HepG2 (cell line): ENCODE measurements around the gene RASGRF1. TPM values are rescaled to one million over a fixed set of nuclear protein-coding genes. Genes with fewer than 3 reads are reported as not detected.
A peak's percentile ranks its signal among the peaks of the same experiment; 100 is the strongest.

Experiments
- CHD4 ChIP-seq: fragments of 200-600 bp; sonication (generic); IDR thresholded peaks from 2 replicates; pipeline ENCODE4 v1.7.0; 2017; ENCODE audit warnings: mild to moderate bottlenecking, low read length, borderline replicate concordance
- GPN1 ChIP-seq: sonication (generic); formaldehyde crosslinking; IDR thresholded peaks from 2 replicates; pipeline ENCODE4 v1.5.1; 2020; ENCODE audit warnings: missing genetic modification reagents, borderline replicate concordance
- KDM5B ChIP-seq: sonication (generic); formaldehyde crosslinking; IDR thresholded peaks from 2 replicates; pipeline ENCODE4 v1.4.0; 2020; ENCODE audit warnings: missing genetic modification reagents, mild to moderate bottlenecking, borderline replicate concordance
- MYNN ChIP-seq: sonication (generic); formaldehyde crosslinking; IDR thresholded peaks from 2 replicates; pipeline ENCODE4 v1.4.0; 2020; ENCODE audit warnings: mild to moderate bottlenecking, low read depth, missing genetic modification reagents
- NR2C2 ChIP-seq: sonication (generic); formaldehyde crosslinking; IDR thresholded peaks from 2 replicates; pipeline ENCODE4 v1.4.0; 2020; ENCODE audit warnings: missing genetic modification reagents, mild to moderate bottlenecking, moderate library complexity, borderline replicate concordance
- POLR2AphosphoS5 ChIP-seq: IDR thresholded peaks from 2 replicates; pipeline ENCODE4 v1.6.1; 2012; ENCODE audit warnings: low read depth, low read length
- SETDB1 ChIP-seq: sonication (generic); formaldehyde crosslinking; IDR thresholded peaks from 2 replicates; pipeline ENCODE4 v1.5.1; 2020; ENCODE audit warnings: missing genetic modification reagents, mild to moderate bottlenecking, borderline replicate concordance
- SIX4 ChIP-seq: sonication (generic); formaldehyde crosslinking; IDR thresholded peaks from 2 replicates; pipeline ENCODE4 v1.4.0; 2020; ENCODE audit warnings: missing genetic modification reagents
- SOX13 ChIP-seq, 3 experiments: fragments of 450-650 bp in 1 of 3; sonication (generic) in 1 of 3; formaldehyde crosslinking in 1 of 3; IDR thresholded peaks in 2 of 3; conservative IDR thresholded peaks in 1 of 3; 2 replicates each; pipeline versions ENCODE4 v1.5.0 to v1.6.1; 2016 to 2020; ENCODE audit warnings: antibody characterized with exemption in 1 of 3, mild to moderate bottlenecking in 1 of 3, missing compliant biosample characterization in 1 of 3, missing genetic modification reagents in 1 of 3, moderate library complexity in 1 of 3
- SRF ChIP-seq: IDR thresholded peaks from 2 replicates; pipeline ENCODE4 v1.6.1; 2011; ENCODE audit warnings: mild to moderate bottlenecking, low read depth, low read length, moderate library complexity
- ZFP90 ChIP-seq: sonication (generic); formaldehyde crosslinking; IDR thresholded peaks from 2 replicates; pipeline ENCODE4 v1.8.0; 2022; ENCODE audit warnings: missing genetic modification reagents, mild to moderate bottlenecking, inconsistent platforms, borderline replicate concordance
- ZNF660 ChIP-seq: sonication (generic); formaldehyde crosslinking; IDR thresholded peaks from 2 replicates; pipeline ENCODE4 v1.5.1; 2020; ENCODE audit warnings: mild to moderate bottlenecking, low read depth, missing genetic modification reagents, borderline replicate concordance
- ZNF816 ChIP-seq: sonication (generic); formaldehyde crosslinking; IDR thresholded peaks from 2 replicates; pipeline ENCODE4 v1.8.0; 2022; ENCODE audit warnings: missing genetic modification reagents, mild to moderate bottlenecking, borderline replicate concordance
- polyA plus RNA-seq, 8 experiments: library from polyadenylated mRNA; depleted of rRNA in 3 of 8; stranded (reverse) in 7 of 8; unstranded in 1 of 8; fragments of >200 nt; fragmentation: Illumina TruSeq in 4 of 8; extraction: Trizol in 4 of 8; gene quantifications; 2 replicates each; pipeline versions ENCODE4 v1.2.1 to v1.2.3, GENCODE V29; 2011 to 2016; ENCODE audit warnings: low read depth in 4 of 8, missing spikeins in 1 of 8, mixed read lengths in 1 of 8; ENCODE audit not compliant: insufficient read depth in 1 of 8
- total RNA-seq, 5 experiments: library from RNA; depleted of rRNA; stranded (reverse); fragments of >200 nt; fragmentation: Illumina TruSeq; extraction: Trizol; gene quantifications; 2 replicates each; pipeline ENCODE4 v1.2.3, GENCODE V29; 2016; ENCODE audit warnings: low read depth in 1 of 5
- TF ChIP-seq, protein P1 (sequence below): sonication (generic); formaldehyde crosslinking; IDR thresholded peaks from 2 replicates; pipeline ENCODE4 v1.5.1; 2020; ENCODE audit warnings: missing genetic modification reagents, mild to moderate bottlenecking, borderline replicate concordance
- TF ChIP-seq, protein P2 (sequence below): sonication (generic); formaldehyde crosslinking; conservative IDR thresholded peaks from 2 replicates; pipeline ENCODE4 v1.4.0; 2020; ENCODE audit warnings: missing genetic modification reagents
- TF ChIP-seq, protein P3 (sequence below): sonication (generic); formaldehyde crosslinking; IDR thresholded peaks from 2 replicates; pipeline ENCODE4 v1.9.0; 2021; ENCODE audit warnings: missing genetic modification reagents, mild to moderate bottlenecking, borderline replicate concordance

RASGRF1 gene
- total and polyA plus RNA-seq, 2 of the 13 experiments (the other 11 are each of a cell fraction or from before 2014, with no cell fraction given), result 0.55 to 3.0 TPM

DNA sequence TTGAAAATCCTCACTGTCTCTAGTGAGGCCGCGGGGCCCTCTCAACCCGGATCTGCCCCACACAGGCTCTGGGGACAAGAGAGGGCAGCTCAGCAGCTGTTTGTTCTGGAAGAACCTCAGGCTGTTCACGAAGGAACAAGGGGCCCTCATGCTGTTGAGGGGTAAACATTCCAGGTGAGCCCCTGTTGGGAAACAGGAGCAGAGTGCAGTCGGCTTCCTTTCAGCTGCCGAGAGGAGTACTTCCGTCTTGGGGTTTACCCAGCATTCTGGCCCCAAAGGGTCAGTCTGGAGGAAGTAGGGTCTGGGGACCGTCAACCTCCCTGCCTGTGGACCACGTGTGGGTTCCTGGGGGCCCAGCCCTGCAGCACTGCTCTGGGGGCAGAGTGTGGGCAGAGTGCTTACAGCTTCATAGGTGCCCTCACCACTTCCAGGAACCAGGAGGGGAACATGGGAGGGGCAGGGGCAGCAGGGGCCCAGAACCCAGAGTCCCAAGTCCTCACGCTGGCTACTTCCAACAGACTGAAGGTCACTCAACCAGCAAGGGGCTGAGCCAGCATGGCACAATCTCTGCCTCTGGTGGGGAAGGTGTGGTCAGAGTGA is 96.5 kb downstream of the RASGRF1 start (continued):
- peak; percentile 90; the same call in 1 of the 2 replicates for TF ChIP-seq SOX13 (IDR thresholded peaks at IDR 0.05)
- TF ChIP-seq SOX13 (CRISPR knock-in tag; conservative IDR thresholded peaks at IDR 0.05 in 1 of 2, IDR thresholded peaks at IDR 0.05 in 1 of 2), result peak in 1 of 2 experiments; percentile 97; a peak in 2 of 4 replicates
- no peak for TF ChIP-seq GPN1 (CRISPR knock-in tag)
- no peak for TF ChIP-seq MYNN
- TF ChIP-seq NR2C2 (CRISPR knock-in tag), result peak; percentile 91
- TF ChIP-seq, protein P1, sequence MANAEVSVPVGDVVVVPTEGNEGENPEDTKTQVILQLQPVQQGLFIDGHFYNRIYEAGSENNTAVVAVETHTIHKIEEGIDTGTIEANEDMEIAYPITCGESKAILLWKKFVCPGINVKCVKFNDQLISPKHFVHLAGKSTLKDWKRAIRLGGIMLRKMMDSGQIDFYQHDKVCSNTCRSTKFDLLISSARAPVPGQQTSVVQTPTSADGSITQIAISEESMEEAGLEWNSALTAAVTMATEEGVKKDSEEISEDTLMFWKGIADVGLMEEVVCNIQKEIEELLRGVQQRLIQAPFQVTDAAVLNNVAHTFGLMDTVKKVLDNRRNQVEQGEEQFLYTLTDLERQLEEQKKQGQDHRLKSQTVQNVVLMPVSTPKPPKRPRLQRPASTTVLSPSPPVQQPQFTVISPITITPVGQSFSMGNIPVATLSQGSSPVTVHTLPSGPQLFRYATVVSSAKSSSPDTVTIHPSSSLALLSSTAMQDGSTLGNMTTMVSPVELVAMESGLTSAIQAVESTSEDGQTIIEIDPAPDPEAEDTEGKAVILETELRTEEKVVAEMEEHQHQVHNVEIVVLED (CRISPR knock-in tag), result peak; percentile 61; the same call in 1 of the 2 replicates
- peak; percentile 95 for TF ChIP-seq ZNF816 (CRISPR knock-in tag)
- TF ChIP-seq SETDB1 (CRISPR knock-in tag), result no peak
- peak; percentile 79 for TF ChIP-seq KDM5B (CRISPR knock-in tag)
- TF ChIP-seq POLR2AphosphoS5, result no peak
- TF ChIP-seq, protein P2, sequence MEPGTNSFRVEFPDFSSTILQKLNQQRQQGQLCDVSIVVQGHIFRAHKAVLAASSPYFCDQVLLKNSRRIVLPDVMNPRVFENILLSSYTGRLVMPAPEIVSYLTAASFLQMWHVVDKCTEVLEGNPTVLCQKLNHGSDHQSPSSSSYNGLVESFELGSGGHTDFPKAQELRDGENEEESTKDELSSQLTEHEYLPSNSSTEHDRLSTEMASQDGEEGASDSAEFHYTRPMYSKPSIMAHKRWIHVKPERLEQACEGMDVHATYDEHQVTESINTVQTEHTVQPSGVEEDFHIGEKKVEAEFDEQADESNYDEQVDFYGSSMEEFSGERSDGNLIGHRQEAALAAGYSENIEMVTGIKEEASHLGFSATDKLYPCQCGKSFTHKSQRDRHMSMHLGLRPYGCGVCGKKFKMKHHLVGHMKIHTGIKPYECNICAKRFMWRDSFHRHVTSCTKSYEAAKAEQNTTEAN, result peak; percentile 93
- TF ChIP-seq, protein P3, sequence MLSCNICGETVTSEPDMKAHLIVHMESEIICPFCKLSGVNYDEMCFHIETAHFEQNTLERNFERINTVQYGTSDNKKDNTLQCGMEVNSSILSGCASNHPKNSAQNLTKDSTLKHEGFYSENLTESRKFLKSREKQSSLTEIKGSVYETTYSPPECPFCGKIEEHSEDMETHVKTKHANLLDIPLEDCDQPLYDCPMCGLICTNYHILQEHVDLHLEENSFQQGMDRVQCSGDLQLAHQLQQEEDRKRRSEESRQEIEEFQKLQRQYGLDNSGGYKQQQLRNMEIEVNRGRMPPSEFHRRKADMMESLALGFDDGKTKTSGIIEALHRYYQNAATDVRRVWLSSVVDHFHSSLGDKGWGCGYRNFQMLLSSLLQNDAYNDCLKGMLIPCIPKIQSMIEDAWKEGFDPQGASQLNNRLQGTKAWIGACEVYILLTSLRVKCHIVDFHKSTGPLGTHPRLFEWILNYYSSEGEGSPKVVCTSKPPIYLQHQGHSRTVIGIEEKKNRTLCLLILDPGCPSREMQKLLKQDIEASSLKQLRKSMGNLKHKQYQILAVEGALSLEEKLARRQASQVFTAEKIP (CRISPR knock-in tag), result no peak
- no peak for TF ChIP-seq ZNF660 (CRISPR knock-in tag)
- peak; percentile 94 for TF ChIP-seq ZFP90 (CRISPR knock-in tag)
- TF ChIP-seq SIX4 (CRISPR knock-in tag), result peak; percentile 27; the same call in 1 of the 2 replicates
- TF ChIP-seq SRF, result 0 out of 2 replicates have a peak, but pooled peaks have one; percentile 45
- TF ChIP-seq CHD4, result no peak
